ENCODE measurements around the gene ADAMTS2.

Gene ADAMTS2

DNA sequence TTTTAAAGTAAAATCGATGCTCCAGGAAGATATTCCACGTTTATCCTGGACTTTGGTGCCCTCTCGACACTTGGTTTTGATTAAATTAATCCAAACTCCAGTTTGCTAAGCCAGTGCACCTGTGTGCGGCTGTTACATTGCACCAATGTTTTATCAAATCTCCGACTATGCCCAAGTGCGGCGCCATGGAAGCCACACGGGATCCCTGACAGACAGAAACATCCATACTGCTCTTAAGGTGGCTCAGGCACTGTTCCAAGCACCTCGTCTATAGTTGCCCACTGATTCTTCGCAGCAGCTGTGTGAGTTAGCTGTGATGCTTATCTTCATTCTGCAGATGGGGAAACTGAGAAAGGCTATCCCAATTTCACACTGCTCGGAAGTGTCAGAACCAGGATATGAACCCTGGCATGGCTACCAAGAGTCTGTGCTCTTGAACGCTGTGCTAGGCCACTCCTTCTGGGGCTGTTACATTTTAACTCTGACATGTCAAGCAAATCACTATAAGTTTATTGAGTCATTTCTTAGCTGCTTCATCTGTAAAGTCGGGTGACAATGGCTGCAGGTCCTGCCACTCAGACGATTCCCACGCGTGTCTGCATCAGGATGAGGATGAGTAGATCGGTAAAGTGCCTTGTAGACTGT is 113.0 kb downstream of the ADAMTS2 start:
- DNase-seq (ENCODE audit: low spot score), result no peak

GRCh38 chr5:179231309-179231708 is 114.0 kb downstream of the ADAMTS2 start:
- DNase-seq (ENCODE audit: low spot score), result no peak

DNA sequence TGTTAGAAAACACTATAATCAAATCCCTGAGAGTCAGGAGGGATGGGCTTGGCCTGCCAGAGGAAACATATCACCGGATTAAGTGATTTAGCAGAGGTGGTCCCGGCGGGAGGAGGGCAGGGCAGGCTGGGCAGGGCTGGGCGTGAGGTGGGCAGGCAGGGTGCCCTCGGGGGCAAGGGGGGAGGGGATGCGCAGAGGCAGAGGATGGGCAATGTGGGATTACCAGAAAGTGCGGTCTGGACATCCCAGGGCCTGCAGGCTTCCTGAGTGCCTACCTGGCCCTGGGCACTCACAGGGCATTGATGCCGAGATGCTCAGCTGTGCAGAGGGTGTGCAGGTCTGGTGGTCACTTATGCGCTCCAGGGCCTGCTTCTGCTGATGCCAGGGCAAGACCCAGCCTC is 115.2 kb downstream of the ADAMTS2 start:
- peak; percentile 56 for DNase-seq (ENCODE audit: low spot score)

GRCh38 chr5:179229331-179229831 is 115.9 kb downstream of the ADAMTS2 start:
- DNase-seq (ENCODE audit: low spot score), result peak; percentile 52

DNA sequence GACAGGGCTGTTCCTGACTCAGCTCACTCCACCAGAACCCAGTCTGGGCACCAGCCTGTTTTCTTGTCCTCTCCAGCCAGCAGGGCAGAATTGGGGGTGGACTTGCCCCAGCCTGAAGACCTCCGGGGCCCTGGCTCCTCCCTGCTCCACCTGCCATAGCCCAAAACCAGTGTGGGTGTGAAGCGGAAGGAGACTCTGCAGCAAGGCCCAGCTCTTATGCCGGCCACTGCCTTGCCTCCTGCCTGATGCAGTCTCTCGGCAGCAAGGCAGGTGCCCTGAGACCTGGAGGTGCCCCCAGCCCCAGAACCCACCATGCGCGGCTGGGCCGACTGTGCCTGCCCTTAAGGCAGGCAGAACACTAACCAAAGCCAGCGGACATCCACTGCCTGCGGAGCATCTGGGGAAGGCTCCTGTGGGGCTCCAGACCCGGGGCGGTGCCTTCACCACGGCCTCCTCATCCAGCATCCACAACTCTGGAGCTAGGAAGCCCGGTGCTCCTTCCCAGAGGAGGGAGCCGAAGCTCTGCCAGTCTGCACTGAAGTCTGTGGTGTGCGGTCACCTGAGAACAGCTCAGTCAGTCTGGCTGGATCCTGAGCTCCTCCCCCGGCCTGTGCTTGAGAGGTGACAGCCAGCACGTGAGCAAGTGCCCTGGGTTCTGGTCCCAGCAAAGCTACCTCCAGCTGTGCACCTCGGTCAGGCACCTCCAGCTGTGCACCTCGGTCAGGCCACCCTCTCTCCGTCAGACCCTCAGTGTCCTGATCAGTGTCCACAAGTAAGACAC is 116.7 kb downstream of the ADAMTS2 start:
- DNase-seq (ENCODE audit: low spot score), result peak; percentile 22

- no peak for DNase-seq (ENCODE audit: low spot score)
Measured at GRCh38 chr5:179227580-179228311, 117.5 kb downstream of the ADAMTS2 start.

DNA sequence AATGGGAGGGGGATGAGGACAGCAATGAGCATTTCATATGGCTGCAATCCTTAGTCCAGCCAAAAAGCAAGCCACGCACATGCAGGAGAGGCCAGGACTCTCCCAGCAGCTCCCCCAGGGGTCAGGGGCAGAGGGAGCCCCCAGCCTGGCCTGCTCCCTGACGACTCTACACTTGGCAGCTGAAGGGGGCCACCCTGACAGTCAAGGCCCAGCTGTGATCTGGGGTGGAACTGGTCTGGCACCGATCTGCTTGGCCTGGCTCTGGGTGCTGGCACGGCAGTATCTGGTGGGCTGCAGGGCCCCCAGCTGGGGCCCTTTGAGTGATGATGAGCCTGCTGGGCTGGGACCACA is 118.1 kb downstream of the ADAMTS2 start:
- no peak for DNase-seq (ENCODE audit: low spot score)

GRCh38 chr5:179226696-179227095 is 118.6 kb downstream of the ADAMTS2 start:
- no peak for DNase-seq (ENCODE audit: low spot score)

DNA sequence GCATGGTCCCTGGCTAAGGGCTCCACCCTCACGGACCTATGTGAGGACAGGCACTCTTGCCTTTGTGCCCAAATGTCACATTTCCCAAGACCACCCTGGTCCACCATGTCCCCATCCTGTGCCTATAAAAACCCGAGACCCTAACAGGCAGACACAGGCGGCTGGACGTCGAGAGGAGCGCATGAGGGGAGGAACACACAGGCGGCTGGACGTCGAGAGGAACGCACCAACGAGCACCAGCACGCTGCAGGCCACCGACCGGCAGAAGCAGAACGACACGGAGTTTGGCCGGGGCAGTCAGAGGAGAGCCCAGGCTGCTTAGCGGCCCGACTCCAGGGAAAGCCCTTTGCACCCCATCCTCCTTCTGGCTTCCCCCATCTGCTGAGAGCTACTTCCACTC is 119.9 kb downstream of the ADAMTS2 start:
- no peak for DNase-seq (ENCODE audit: low spot score)

DNA sequence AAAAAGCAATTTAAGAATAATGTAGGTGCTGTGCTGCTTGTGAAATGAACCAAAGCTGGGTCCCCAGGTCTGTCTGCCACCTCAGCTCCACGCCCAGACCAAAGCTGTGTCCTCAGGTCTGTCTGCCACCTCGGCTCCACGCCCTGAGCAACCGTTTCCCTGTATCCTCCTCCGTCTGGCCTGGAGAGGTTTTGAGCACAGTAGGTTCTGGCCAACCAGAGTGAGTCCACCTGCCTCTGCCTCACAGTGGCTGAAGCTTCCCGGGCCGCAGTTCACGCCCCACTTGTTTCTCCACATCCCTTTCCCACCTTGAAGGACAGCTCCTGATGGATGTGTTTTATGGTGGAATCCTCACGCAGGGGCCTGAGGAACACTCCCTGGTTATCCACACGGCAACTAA is 120.5 kb downstream of the ADAMTS2 start:
- no peak for DNase-seq (ENCODE audit: low spot score)

- DNase-seq (ENCODE audit: low spot score), result no peak
Measured at GRCh38 chr5:179223961-179224360, 121.3 kb downstream of the ADAMTS2 start.

- no peak for DNase-seq (ENCODE audit: low spot score)
Measured at GRCh38 chr5:179223528-179223927, 121.7 kb downstream of the ADAMTS2 start.

- DNase-seq (ENCODE audit: low spot score), result no peak
Measured at GRCh38 chr5:179222246-179223017, 122.8 kb downstream of the ADAMTS2 start.

- no peak for DNase-seq (ENCODE audit: low spot score)
Measured at GRCh38 chr5:179221877-179222220, 123.4 kb downstream of the ADAMTS2 start.

DNA sequence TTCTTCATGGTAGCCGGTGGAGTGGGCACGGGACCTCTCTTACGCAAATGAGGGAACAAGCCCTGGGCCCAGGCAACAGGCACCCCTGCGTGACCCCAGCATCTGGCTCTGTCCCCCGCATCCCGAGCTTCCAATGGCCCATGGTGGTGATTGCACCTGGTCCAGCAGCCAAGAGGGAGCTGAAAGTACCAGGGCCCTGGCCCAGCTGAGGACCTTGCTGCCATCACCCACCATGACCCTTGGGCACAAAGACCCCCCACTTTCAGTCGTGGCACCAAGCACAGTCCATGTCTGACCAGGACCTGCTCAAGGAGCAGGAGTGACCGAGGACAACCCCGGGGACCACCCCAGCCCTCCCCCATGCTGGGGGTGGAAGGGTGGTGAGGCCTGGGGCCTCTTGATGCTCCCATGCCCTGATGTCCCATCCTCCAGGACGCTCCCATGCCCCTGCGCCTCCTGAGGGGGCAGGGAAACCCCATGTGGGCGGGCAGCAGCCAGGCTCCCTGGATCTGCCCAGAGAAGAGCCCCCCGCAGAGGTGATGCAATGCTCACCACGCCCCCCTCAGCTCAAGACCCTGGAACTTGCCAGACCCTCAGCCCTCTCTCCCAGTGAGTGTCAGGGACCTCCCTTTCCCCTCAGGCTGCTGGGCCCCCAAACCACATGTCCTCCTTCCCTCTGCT is 123.9 kb downstream of the ADAMTS2 start:
- no peak for DNase-seq (ENCODE audit: low spot score)

DNA sequence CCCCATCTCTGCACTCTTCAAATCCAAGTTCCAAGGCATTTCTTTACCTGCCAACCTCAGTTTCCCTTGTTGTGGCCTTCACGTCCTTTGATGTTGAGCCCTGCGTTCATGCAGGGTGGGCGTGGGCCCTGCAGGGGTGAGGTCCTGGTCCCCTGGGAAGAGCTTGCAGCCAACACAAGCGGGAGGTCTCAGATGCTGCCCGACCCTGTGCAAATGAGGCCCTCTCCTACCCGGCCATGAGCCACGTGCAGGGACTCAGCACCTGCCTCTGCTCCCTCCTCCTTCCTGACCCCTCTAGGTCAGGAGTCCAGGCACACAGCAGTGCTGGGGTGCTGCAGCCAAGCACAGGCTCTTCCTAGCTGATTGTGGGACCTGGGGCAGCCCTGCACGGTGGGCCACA is 124.5 kb downstream of the ADAMTS2 start:
- DNase-seq (ENCODE audit: low spot score), result no peak

DNA sequence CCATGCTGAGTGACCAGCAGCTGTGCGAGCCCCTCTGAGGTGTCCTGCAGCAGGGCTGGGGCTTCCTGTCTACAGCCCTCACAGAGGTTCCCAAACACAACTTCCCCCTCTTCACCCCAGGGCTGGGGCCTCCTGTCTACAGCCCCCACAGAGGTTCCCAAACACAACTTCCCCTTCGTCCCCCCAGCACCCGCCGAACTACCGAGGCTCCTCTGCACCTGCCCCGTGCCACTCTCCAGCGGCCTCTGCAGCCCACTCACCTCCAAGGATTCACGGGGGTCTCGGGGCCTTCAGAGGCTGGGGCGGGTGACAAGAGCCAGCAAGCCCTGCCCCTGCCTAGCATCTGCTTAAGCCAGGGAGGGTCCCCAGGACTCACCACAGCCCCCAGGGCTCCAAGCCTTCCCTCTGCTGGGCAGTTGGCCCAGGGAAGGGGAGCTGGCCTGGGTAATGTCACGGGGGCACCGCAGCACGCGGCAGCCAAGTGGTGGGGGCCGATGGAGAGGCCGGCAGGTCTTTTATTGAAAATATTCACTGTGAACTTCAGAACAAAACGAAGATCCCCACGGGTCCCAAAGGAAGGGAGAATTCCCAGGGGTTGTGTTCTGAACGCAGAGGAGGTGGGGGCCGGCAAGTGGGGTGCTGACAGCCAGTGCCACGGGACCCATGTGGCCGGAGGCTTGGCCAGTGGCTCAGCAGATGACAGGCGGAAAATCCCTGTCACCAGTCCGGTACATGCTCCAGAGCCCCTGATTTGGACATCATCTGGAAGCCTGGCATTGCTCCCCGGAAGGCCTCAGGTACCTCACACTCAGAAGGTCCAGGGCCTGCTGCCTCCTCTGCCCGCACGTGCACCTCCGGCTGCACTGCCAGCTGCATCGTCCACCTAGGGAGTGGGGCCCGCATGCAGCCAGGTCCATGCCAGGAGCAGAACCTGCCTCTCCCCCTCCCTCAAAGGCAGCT is 125.3 kb downstream of the ADAMTS2 start:
- no peak for DNase-seq (ENCODE audit: low spot score)

DNA sequence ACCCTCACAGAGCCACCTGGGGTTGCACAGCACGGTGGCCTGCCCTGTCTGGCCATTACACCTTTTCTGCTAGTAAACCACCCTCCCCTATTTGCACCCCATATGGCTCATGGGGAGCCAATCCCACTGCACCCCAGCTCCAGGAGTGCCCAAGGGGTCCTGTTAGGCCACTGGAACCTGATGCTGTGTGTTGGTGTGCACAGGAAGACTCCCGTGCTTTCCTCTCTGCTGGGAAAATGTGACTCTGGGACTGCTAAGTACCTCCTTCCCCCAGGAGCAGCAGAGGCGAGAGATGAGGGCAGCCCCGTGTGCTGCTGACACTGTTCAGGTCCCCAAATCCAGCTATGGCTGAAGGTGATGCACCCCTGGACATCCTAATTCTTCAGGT is 126.3 kb downstream of the ADAMTS2 start:
- DNase-seq (ENCODE audit: low spot score), result no peak

DNA sequence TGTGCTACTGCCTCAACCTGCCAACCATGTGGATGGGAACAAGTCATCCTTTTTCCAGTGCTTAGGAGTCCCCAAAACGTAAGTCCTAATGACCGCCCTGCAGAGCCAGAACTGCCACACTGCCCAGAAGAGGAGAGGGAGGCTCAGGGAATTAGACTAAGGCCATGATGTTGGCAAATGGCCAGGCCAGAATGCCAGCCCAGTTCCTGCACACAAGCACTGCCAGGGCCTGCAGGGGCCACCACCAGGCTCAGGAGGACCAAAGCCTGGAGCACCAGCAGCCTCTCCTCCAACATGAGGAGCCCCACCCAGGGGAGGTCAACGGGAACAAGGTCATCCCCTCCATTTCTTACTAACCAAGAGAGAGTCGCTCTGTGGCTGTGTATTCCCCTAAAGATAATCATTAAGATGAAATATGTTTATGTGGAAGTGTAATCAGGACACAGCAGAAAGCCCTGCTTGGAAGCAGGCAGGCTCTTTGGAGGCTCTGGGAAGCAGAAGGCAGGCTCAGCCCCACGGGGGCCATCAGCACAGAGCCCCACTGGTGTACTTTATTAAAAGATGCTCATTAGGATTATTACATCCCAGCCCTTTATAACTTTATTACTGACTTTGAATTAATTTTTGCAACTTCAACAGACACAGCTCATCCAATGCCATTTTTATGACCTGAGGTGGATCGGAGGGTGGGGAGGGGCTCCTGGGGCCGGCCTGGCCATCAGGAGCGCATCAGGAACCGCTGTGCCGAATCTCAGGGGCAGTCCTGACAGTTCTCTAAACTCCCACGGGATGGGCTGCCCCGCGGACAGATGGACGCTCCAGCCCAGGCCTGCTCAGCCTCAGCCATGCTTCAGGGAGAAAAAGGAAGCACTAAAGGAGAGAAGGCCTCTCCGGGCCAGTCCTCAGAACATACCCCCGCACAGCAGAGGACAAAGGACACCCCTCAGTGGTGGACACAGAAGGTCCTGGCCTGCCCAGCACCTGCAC is 127.0 kb downstream of the ADAMTS2 start:
- DNase-seq (ENCODE audit: low spot score), result no peak

Measured in D341Med (cell line).